T-helper 2 cell treated with Interferon-gamma antibody and Interleukin-4, amounts not matched to agents 5 μg/mL and 100 μg/mL, for 36 hours (primary cell): Measurements from ENCODE around the gene TCOF1.
A peak's percentile ranks its signal among the peaks of the same experiment; 100 is the strongest.

Experiments
- DNase-seq: peaks from one replicate; pipeline ENCODE4 v3.0.0; 2021; ENCODE audit warnings: low spot score
- H3K27ac Mint-ChIP-seq: one replicate; pipeline ENCODE4 v1.8.0; 2021; ENCODE audit warnings: mild to moderate bottlenecking, mixed read lengths
- H3K27me3 Mint-ChIP-seq: one replicate; pipeline ENCODE4 v1.8.0; 2021; ENCODE audit warnings: low read depth, mixed read lengths
- H3K36me3 Mint-ChIP-seq: one replicate; pipeline ENCODE4 v1.8.0; 2021; ENCODE audit warnings: low read depth, mixed read lengths
- H3K4me1 Mint-ChIP-seq: one replicate; pipeline ENCODE4 v1.8.0; 2021; ENCODE audit warnings: low read depth, mixed read lengths
- H3K4me3 Mint-ChIP-seq: one replicate; pipeline ENCODE4 v1.8.0; 2022; ENCODE audit warnings: mild to moderate bottlenecking, moderate library complexity, mixed read lengths
- H3K9me3 Mint-ChIP-seq: one replicate; pipeline ENCODE4 v1.8.0; 2021; ENCODE audit warnings: mixed read lengths

Gene TCOF1

DNA sequence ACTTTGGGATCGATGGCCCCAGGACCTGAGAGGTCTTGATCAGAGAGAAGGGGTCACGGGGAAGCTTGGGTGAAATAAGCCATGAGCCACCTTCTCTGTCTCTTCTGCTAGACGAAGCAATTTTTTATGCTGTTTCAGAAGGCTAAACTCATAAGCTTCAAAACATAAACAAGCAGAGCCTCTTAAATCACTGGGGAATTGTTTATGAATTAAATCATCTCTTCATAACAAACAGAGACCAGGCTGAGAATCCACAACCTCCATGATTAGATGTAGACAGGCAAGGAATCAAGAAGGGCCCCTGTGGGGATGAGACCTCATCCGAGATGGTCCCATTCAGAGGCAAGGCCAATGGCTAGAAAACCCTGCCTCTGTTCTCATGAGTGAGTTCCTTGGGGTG is 21.7 kb upstream of the TCOF1 start:
- Mint-ChIP-seq H3K27ac (no peak overlapping the region), H3K4me3 (no peak overlapping the region), H3K36me3 (no peaks in the 10 kb centered on the region), H3K27me3 (no peaks in the 10 kb centered on the region), H3K9me3 (no peaks in the 10 kb centered on the region), H3K4me1 (no peaks in the 10 kb centered on the region)
- no peak for DNase-seq

DNA sequence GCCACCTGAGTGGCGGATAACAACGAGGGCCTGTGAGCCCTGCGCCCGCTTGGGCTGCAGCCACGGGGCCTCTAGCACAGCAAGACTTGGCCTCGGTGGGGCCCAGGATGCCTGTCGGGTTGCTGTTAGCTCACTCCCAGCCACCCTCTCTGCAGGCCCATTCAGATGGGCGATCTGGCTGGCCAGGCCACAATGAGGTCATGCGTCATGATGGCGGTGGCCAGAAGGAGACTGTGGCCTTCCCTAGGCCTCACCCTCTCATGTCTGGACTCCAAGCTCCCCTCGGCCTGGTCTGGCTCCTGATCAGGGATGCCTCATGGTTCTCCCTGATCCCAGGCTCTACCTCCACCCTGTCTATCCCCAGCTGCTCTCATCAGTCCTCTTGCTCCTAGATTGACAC is 19.0 kb upstream of the TCOF1 start:
- Mint-ChIP-seq H3K4me1 (peaks cover 9% of the 10 kb centered on the region), H3K36me3 (no peaks in the 10 kb centered on the region), H3K4me3 (no peak overlapping the region), H3K27ac (no peak overlapping the region), H3K9me3 (no peaks in the 10 kb centered on the region), H3K27me3 (no peaks in the 10 kb centered on the region)
- no peak for DNase-seq

DNA sequence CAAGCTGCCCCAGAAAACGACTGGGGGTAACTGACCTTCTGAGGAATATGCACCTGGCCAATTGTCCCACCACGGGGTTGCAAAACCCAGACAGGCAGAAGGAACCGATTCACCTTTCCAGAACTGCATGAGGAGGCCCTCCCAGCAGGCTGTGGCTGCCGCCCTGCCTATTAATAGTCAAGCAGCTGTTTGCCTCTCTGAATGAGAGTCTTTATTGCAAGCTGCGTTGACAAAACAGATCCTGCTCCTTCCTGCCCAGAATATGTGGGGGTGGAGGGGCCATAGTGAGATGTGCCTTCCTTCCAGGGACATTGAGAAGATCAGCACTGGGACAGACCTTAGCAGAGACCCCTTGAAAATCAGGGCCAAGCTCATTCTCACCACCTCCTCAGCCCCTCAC is 18.3 kb upstream of the TCOF1 start:
- Mint-ChIP-seq H3K36me3 (no peaks in the 10 kb centered on the region), H3K4me3 (no peak overlapping the region), H3K4me1 (peaks cover 9% of the 10 kb centered on the region), H3K27ac (no peak overlapping the region), H3K27me3 (no peaks in the 10 kb centered on the region), H3K9me3 (no peaks in the 10 kb centered on the region)
- no peak for DNase-seq

DNA sequence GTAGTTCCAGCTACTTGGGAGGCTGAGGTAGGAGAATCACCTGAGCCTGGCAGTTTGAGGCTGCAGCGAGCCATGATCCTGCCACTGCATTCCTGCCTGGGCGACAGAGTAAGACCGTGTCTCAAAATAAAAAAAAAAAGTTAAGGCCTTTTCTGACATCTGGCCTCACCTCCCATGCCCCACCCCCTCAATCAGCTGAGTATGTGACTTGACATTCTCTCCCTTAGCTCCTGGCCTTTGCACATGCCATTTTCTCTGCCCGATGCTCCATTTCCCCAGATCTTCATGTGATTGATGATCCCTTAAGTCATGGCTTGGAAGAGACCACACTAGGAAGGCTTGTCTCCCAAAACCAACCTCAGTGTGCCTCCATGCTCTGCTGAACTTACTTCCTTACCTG is 17.7 kb upstream of the TCOF1 start:
- Mint-ChIP-seq H3K9me3 (no peaks in the 10 kb centered on the region), H3K36me3 (no peaks in the 10 kb centered on the region)

DNA sequence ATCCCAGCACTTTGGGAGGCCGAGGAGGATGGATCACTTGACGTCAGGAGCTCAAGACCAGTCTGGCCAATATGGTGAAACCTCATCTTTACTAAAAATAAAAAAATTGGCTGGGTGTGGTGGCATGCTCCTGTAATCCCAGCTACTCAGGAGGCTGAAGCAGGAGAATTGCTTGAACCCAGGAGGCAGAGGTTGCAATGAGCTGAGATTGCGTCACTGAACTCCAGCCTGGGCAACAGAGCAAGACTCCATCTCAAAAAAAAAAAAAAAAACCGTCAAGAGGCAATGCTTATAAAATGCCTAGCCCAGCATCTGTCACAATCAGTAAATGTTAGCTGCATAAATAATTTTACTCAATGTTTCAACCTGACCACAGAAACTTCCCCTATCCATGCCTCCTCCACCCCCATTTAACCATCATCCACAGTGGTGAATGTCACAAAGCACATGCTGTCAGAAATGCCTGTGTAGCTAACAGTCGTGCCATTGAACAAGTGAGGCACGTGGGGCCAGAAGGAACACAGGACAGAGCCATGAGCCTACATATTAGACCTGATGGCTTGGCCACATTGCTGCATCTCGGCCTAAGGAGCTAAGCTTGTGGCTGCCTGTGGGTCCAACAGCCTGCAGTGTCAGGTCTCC is 16.8 kb upstream of the TCOF1 start:
- H3K27ac Mint-ChIP-seq: no peak overlapping the region
- DNase-seq: peak; percentile 26
- H3K36me3 Mint-ChIP-seq: no peaks in the 10 kb centered on the region
- no peaks in the 10 kb centered on the region for H3K9me3 Mint-ChIP-seq
- H3K27me3 Mint-ChIP-seq: no peaks in the 10 kb centered on the region
- no peak overlapping the region for H3K4me3 Mint-ChIP-seq
- peaks cover 12% of the 10 kb centered on the region for H3K4me1 Mint-ChIP-seq

More for the DNA sequence above, 17.7 kb upstream of the TCOF1 start:
- Mint-ChIP-seq H3K27me3 (no peaks in the 10 kb centered on the region), H3K4me1 (peaks cover 12% of the 10 kb centered on the region), H3K27ac (no peak overlapping the region), H3K4me3 (no peak overlapping the region)
- DNase-seq: no peak

DNA sequence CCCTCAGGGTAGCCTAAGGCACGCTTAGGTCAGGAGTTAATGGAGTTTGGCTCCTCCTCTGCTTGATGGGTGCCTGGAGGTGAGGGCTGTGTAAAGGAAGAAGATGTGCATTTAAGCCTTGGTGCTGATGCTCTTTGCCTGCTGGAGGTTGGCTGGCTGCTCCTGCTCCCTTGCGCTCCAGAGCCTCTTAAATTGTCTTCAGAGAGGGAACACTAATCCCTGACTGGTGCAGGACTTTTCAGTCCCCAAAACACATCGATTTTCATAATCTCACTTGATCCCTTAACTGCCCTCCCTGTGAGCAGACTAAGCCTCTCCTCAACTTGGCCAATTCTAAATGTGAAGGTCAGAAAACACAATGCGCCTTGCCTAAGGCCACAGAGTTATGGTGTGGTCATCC is 16.2 kb upstream of the TCOF1 start:
- Mint-ChIP-seq H3K9me3 (no peaks in the 10 kb centered on the region), H3K4me1 (peaks cover 12% of the 10 kb centered on the region), H3K27me3 (no peaks in the 10 kb centered on the region), H3K4me3 (no peak overlapping the region), H3K27ac (no peak overlapping the region), H3K36me3 (no peaks in the 10 kb centered on the region)
- no peak for DNase-seq

DNA sequence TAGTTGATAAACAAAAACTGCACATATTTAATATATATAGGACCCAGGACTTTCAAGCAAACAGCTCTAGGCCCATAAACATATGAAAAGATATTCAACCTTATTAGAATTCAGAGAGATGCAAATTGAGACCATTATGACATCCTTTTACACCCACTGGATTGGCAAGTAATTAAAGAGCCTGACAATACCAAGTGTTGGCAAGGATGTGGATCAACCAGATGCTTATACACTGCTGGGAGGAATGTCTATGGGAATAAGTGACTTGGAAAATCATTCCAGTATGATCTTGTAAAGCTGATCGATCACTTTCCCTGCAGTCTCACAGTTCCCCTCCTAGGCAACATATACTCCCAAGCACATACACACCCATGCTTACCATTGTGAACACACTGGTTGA is 15.5 kb upstream of the TCOF1 start:
- no peak overlapping the region for H3K4me3 Mint-ChIP-seq
- H3K9me3 Mint-ChIP-seq: no peaks in the 10 kb centered on the region
- peaks cover 12% of the 10 kb centered on the region for H3K4me1 Mint-ChIP-seq
- no peaks in the 10 kb centered on the region for H3K27me3 Mint-ChIP-seq
- no peaks in the 10 kb centered on the region for H3K36me3 Mint-ChIP-seq
- no peak for DNase-seq
- no peak overlapping the region for H3K27ac Mint-ChIP-seq

DNA sequence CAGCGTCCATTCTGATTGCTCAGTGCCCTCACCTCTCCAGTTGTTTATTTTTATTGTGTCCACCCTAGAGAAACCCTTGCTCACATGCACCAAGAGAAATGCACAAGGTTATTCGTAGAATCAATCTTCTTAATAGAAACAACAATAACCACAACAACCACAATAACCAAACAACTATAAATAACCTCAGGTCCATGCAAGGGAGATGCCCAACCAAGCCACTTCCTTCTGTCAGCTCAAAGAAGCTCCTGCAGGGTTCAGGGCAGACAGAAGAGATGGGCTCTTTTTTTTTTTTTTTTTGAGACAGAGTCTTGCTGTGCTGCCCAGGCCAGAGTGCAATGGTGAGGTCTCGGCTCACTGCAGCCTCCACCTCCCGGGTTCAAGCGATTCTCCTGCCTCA is 14.9 kb upstream of the TCOF1 start:
- Mint-ChIP-seq H3K27me3 (no peaks in the 10 kb centered on the region), H3K27ac (no peak overlapping the region), H3K4me1 (peaks cover 12% of the 10 kb centered on the region), H3K9me3 (no peaks in the 10 kb centered on the region), H3K36me3 (no peaks in the 10 kb centered on the region), H3K4me3 (no peak overlapping the region)
- DNase-seq: no peak

DNA sequence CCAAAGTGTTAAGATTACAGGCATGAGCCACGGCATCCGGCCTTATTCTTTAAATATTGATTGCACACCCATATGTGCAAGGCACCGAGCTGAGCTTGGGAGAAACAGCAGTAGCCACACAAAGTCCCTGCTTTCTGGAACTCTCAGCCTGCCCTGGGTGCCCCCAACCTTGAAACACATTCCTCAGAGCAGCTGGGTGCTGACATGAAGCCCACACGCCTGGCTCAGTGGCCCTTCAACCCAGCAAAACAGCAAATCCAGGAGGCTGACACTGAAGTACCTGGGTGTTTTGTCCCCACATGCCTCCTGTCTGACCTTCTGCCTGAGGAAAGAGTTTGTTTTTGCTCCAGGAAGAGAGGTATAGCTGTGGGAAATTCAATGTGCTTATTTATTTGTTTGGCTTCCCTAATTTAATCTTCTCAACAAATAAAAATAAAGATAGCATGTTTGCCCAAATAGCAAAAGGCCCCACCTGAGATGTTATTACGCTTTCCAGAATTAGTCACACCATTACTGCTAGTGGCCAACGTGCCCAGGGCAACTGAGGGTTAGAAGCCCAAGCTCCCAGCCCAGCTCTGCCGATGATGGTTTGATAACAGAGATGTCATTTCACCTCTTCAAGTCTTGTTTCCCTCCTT is 13.4 kb upstream of the TCOF1 start:
- Mint-ChIP-seq H3K4me3 (no peak overlapping the region), H3K27me3 (no peaks in the 10 kb centered on the region), H3K4me1 (peaks cover 12% of the 10 kb centered on the region), H3K27ac (no peak overlapping the region), H3K36me3 (no peaks in the 10 kb centered on the region), H3K9me3 (no peaks in the 10 kb centered on the region)
- DNase-seq: no peak

DNA sequence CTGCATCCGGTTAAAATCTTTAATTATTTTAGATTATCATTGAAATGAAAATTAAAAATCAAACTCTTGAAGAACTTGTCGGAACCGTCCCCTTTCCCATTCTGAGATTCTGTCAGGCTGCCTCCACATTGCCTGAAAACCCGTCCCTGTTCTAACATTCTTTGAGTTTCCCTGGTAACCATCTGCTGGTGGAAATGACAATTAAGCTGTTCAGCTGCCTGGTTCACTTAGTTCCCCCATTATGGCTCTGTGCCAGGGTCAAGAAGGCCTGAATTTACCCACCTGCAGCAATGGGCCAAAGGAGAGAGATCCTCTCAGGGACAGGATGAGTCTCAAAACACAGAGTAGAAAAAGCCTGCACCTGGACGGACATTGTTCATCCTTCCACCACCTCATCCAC is 11.8 kb upstream of the TCOF1 start:
- Mint-ChIP-seq H3K27me3 (no peaks in the 10 kb centered on the region), H3K36me3 (no peaks in the 10 kb centered on the region), H3K4me1 (peaks cover 14% of the 10 kb centered on the region), H3K27ac (no peak overlapping the region), H3K4me3 (no peak overlapping the region), H3K9me3 (no peaks in the 10 kb centered on the region)
- DNase-seq: no peak

DNA sequence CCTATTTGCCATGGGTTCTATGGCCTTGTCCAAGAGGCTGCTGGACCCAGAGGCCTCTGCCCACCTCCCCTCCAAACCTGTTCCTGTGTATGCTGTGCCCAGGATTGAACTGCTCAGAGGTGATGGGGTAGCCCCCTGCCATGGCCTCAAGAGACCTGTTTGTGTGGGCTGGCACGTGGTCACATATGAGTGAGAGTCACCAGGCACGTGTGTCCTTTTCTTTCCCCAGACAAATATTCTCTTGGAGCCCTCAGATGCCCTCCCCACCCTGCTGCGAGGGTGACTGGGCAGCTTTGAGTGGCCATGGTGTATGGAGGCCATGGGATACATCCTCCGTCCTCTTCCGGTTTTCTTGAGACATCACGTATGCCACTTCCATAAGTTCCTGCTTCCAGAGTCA is 10.9 kb upstream of the TCOF1 start:
- Mint-ChIP-seq H3K4me3 (no peak overlapping the region), H3K36me3 (no peaks in the 10 kb centered on the region), H3K4me1 (peaks cover 21% of the 10 kb centered on the region), H3K27me3 (no peaks in the 10 kb centered on the region), H3K9me3 (no peaks in the 10 kb centered on the region), H3K27ac (no peak overlapping the region)
- DNase-seq: no peak

DNA sequence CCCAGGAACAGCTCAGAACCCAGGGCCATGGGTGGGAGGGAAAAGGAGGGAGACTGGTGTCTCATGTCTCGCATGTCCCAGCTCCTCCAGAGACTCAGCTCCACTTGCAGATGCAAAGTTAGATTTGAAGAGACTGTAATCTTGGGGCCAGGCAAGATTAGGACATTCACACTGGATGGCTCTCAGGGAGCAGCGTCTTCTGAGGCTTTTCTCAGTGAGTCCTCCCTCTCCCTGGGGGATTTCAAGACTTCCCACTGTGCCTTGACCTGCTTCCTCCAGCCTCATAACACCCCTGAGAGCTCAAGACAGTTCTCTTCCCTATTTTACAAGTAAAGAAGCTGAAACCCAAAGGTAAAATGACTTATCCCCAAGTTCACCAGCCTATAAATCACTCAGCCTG is 10.5 kb upstream of the TCOF1 start:
- H3K4me3 Mint-ChIP-seq: no peak overlapping the region
- peaks cover 21% of the 10 kb centered on the region for H3K4me1 Mint-ChIP-seq
- H3K36me3 Mint-ChIP-seq: no peaks in the 10 kb centered on the region
- H3K9me3 Mint-ChIP-seq: no peaks in the 10 kb centered on the region
- H3K27ac Mint-ChIP-seq: no peak overlapping the region
- H3K27me3 Mint-ChIP-seq: peaks cover under 1% of the 10 kb centered on the region
- no peak for DNase-seq

DNA sequence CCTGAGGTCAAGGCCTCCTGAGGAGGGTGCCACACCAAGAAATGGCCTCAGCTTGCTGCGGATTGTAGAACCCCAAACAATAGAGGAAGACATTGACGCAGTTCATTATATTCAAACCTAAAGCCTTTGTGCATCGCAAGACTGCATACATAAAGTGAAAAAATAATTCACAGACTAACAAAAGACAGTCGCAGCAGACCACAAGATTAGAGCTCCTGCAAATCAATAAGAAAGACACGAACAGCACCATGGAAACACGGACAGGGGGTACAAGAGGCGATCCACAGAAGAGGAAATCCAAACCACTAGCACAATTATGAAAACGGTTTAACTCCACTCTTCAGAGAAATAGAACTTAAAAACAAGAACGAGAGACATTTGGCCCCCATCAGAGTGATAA is 10.0 kb upstream of the TCOF1 start:
- H3K4me1 Mint-ChIP-seq: peaks cover 19% of the 10 kb centered on the region
- no peaks in the 10 kb centered on the region for H3K36me3 Mint-ChIP-seq
- H3K27me3 Mint-ChIP-seq: peaks cover 3% of the 10 kb centered on the region
- no peak overlapping the region for H3K27ac Mint-ChIP-seq
- no peak overlapping the region for H3K4me3 Mint-ChIP-seq
- no peaks in the 10 kb centered on the region for H3K9me3 Mint-ChIP-seq
- no peak for DNase-seq

DNA sequence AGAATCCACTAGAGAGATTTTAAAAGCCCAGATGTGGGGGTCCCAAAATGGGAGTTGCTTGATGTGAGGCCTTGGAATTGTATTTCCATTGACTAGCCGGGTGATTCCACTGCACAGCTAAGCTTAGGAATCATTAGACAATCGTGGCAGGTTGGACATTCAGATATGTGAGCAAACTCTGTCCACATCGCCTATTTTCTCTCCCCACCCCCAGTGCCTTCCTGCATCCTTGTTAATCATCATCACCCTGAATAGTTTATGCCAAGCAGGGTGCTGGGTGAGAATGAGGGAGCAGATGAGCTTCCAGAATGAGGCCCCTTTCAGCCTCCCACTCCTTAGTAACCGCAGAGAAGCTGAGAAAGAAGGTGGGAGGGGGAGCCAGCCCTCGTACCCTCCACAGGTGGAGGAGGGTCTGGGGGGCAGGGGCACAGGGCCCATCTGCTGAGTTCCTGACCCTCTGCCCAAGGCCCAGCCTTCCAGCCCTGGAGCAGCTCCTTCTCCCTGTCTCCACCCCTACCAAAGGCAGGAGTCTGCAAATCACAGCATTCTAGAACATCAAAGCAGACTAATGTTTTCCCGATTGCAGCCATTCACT is 7.7 kb upstream of the TCOF1 start:
- Mint-ChIP-seq H3K27ac (no peak overlapping the region), H3K4me1 (peaks cover 9% of the 10 kb centered on the region), H3K9me3 (no peaks in the 10 kb centered on the region), H3K27me3 (peaks cover 3% of the 10 kb centered on the region), H3K4me3 (no peak overlapping the region), H3K36me3 (no peaks in the 10 kb centered on the region)
- DNase-seq: no peak
